OCI-LY7 (cell line): ENCODE results near the gene IGFL3. TPM values are rescaled to one million over a fixed set of nuclear protein-coding genes. Genes with fewer than 3 reads are reported as not detected.

Experiments
- BruUV-seq: library from RNA; stranded (reverse); fragments of 400-500 nt; replicated peaks from 2 replicates; lab custom pipeline; 2021; lab: Mats Ljungman, UMichigan
- CTCF ChIA-PET: fragments of 300-600 bp; sonication (Branson Sonifier 250); formaldehyde crosslinking; loops from one replicate; lab custom pipeline; 2022; ENCODE audit warnings: antibody characterized with exemption; ENCODE audit not compliant: unreplicated experiment; lab: Charles Lee
- POLR2A ChIA-PET: fragments of 300-600 bp; sonication (Branson Sonifier 250); formaldehyde crosslinking; loops from one replicate; lab custom pipeline; 2022; ENCODE audit warnings: antibody characterized with exemption; lab: Charles Lee
- DNase-seq: peaks from one replicate; pipeline ENCODE4 v3.0.0-alpha.2; 2015; ENCODE audit warnings: low spot score
- H2AFZ ChIP-seq: fragments of 200-600 bp; sonication (generic), shearing (Covaris generic); 2 replicates; pipeline ENCODE4 v1.6.1; 2014; ENCODE audit warnings: mild to moderate bottlenecking, antibody characterized with exemption, low read length, moderate library complexity
- H3K27ac ChIP-seq: fragments of 200-600 bp; sonication (generic); 2 replicates; pipeline ENCODE4 v1.5.1; 2014; ENCODE audit warnings: mixed run types, low read depth, mild to moderate bottlenecking, moderate library complexity, low read length, inconsistent platforms; ENCODE audit not compliant: poor library complexity, severe bottlenecking
- H3K36me3 ChIP-seq: fragments of 200-600 bp; sonication (generic); 2 replicates; pipeline ENCODE4 v1.6.1; 2014; ENCODE audit warnings: mild to moderate bottlenecking, antibody characterized with exemption, low read length, moderate library complexity, mixed read lengths; ENCODE audit not compliant: insufficient read depth
- H3K4me1 ChIP-seq: fragments of 200-600 bp; sonication (generic); 2 replicates; pipeline ENCODE4 v1.5.1; 2014; ENCODE audit warnings: mild to moderate bottlenecking, low read length; ENCODE audit not compliant: insufficient read depth, poor library complexity, severe bottlenecking
- H3K4me2 ChIP-seq: fragments of 200-600 bp; sonication (generic); 2 replicates; pipeline ENCODE4 v1.6.1; 2014; ENCODE audit warnings: mild to moderate bottlenecking, low read length
- H3K4me3 ChIP-seq: fragments of 200-600 bp; sonication (generic); 2 replicates; pipeline ENCODE4 v1.5.1; 2014; ENCODE audit warnings: mild to moderate bottlenecking, low read depth, low read length; ENCODE audit not compliant: poor library complexity, severe bottlenecking
- H3K79me2 ChIP-seq: fragments of 200-600 bp; sonication (generic); 2 replicates; pipeline ENCODE4 v1.6.1; 2016; ENCODE audit warnings: low read depth, mild to moderate bottlenecking, low read length, moderate library complexity, mixed read lengths; ENCODE audit not compliant: insufficient read depth
- H3K9me2 ChIP-seq: fragments of 200-600 bp; sonication (generic); 2 replicates; pipeline ENCODE4 v1.6.1; 2016; ENCODE audit warnings: mild to moderate bottlenecking, low read length, mixed read lengths; ENCODE audit not compliant: insufficient read depth
- H3K9me3 ChIP-seq: fragments of 200-600 bp; sonication (generic); 2 replicates; pipeline ENCODE4 v1.6.1; 2014; ENCODE audit warnings: mild to moderate bottlenecking, mixed run types, low read length, mixed read lengths
- H4K20me1 ChIP-seq: fragments of 200-600 bp; sonication (generic); 2 replicates; pipeline ENCODE4 v1.6.1; 2014; ENCODE audit warnings: mild to moderate bottlenecking, antibody characterized with exemption, low read length, moderate library complexity, mixed read lengths; ENCODE audit not compliant: insufficient read depth
- CTCF ChIP-seq: fragments of 200-600 bp; sonication (generic); conservative IDR thresholded peaks from 2 replicates; pipeline ENCODE4 v1.5.1; 2014; ENCODE audit warnings: mild to moderate bottlenecking, antibody characterized with exemption, low read length, moderate library complexity, mixed read lengths
- EZH2phosphoT487 ChIP-seq: fragments of 200-600 bp; sonication (generic); IDR thresholded peaks from 2 replicates; pipeline ENCODE4 v1.6.1; 2018; ENCODE audit warnings: low read depth, borderline replicate concordance, mild to moderate bottlenecking, mixed run types, antibody characterized with exemption, low read length, moderate library complexity, mixed read lengths
- intact Hi-C: fragments of 100-400 bp; cut with micrococcal nuclease; formaldehyde crosslinking; loops from one replicate; pipeline ENCODE4 v1.10.0; 2022; ENCODE audit not compliant: unreplicated experiment
- total RNA-seq, 2 experiments: library from RNA; depleted of rRNA in 1 of 2; stranded (reverse); fragments of >200 nt in 1 of 2; shearing (Covaris generic) in 1 of 2; gene quantifications; 2 replicates each; pipeline ENCODE4 v1.2.3, GENCODE V29; 2014 to 2022

The IGFL3 gene
- total RNA-seq, 2 experiments from 2014 or later = not detected

- BruUV-seq = no TSS peak
- Histone ChIP-seq H2AFZ (no peak overlapping the region), H3K79me2 (no peaks in the 10 kb centered on the region), H4K20me1 (no peaks in the 10 kb centered on the region), H3K9me3 (no peaks in the 10 kb centered on the region), H3K9me2 (no peaks in the 10 kb centered on the region), H3K4me2 (no peak overlapping the region), H3K27ac (no peak overlapping the region), H3K36me3 (no peaks in the 10 kb centered on the region), H3K4me1 (no peaks in the 10 kb centered on the region), H3K4me3 (no peak overlapping the region)
- peak; percentile 30 for DNase-seq
- ChIA-PET CTCF (no interaction called here), POLR2A (no interaction called here)
- peak; percentile 76 for TF ChIP-seq CTCF
- no peak for TF ChIP-seq EZH2phosphoT487
- intact Hi-C loops = no loop called here
Observed at GRCh38 chr19:46076951-46077814, 47.3 kb downstream of the IGFL3 start.

- no peak overlapping the region for H2AFZ ChIP-seq
- no TSS peak for BruUV-seq
- no peak overlapping the region for H3K4me2 ChIP-seq
- no peak overlapping the region for H3K27ac ChIP-seq
- 0 out of 2 replicates have a peak, but pooled peaks have one; percentile 29 for TF ChIP-seq CTCF
- TF ChIP-seq EZH2phosphoT487 = no peak
- no peaks in the 10 kb centered on the region for H3K36me3 ChIP-seq
- H3K9me2 ChIP-seq = no peaks in the 10 kb centered on the region
- ChIA-PET CTCF (no interaction called here), POLR2A (no interaction called here)
- H4K20me1 ChIP-seq = no peaks in the 10 kb centered on the region
- no peak overlapping the region for H3K4me3 ChIP-seq
- intact Hi-C loops = no loop called here
- no peak for DNase-seq
- H3K9me3 ChIP-seq = no peaks in the 10 kb centered on the region
- no peaks in the 10 kb centered on the region for H3K79me2 ChIP-seq
- H3K4me1 ChIP-seq = no peaks in the 10 kb centered on the region
Observed at GRCh38 chr19:46076031-46076880, 48.2 kb downstream of the IGFL3 start.
